NOMO-1 treated with dmso at 0.1 percent for 144 hours (cell line): Measurements from ENCODE around the gene CNTNAP2.
"Not testable (repeated sequence)": the region's sequence is repeated elsewhere in the genome, so short reads cannot be mapped to it uniquely, and the experiment has no call there.

Experiments used
- DNase-seq: peaks from one replicate; lab custom pipeline; 2025; ENCODE audit not compliant: unreplicated experiment; lab: John Stamatoyannopoulos, UW

CNTNAP2 gene

GRCh38 chr7:146146831-146147486 is 30.4 kb downstream of the CNTNAP2 start:
- DNase-seq = no peak

- DNase-seq = no peak
Observed at GRCh38 chr7:146150153-146150552, 33.6 kb downstream of the CNTNAP2 start.

- DNase-seq = no peak
Observed at GRCh38 chr7:146172112-146172511, 55.5 kb downstream of the CNTNAP2 start.

- DNase-seq = no peak
Observed at GRCh38 chr7:146175716-146176115, 59.1 kb downstream of the CNTNAP2 start.

- DNase-seq = no peak
Observed at GRCh38 chr7:146176860-146177259, 60.3 kb downstream of the CNTNAP2 start.

GRCh38 chr7:146177301-146177700 is 60.7 kb downstream of the CNTNAP2 start:
- DNase-seq = no peak

GRCh38 chr7:146185844-146186243 is 69.2 kb downstream of the CNTNAP2 start:
- DNase-seq = no peak

GRCh38 chr7:146191428-146191827 is 74.8 kb downstream of the CNTNAP2 start:
- not testable (repeated sequence) for DNase-seq

- no peak for DNase-seq
Observed at GRCh38 chr7:146201945-146202344, 85.3 kb downstream of the CNTNAP2 start.

- DNase-seq = no peak
Observed at GRCh38 chr7:146206270-146206669, 89.7 kb downstream of the CNTNAP2 start.

GRCh38 chr7:146208492-146208891 is 91.9 kb downstream of the CNTNAP2 start:
- no peak for DNase-seq

GRCh38 chr7:146214842-146215241 is 98.2 kb downstream of the CNTNAP2 start:
- DNase-seq = no peak

- no peak for DNase-seq
Observed at GRCh38 chr7:146216396-146217041, 99.9 kb downstream of the CNTNAP2 start.

GRCh38 chr7:146223851-146224250 is 107.2 kb downstream of the CNTNAP2 start:
- DNase-seq = no peak

GRCh38 chr7:146232604-146233003 is 116.0 kb downstream of the CNTNAP2 start:
- no peak for DNase-seq

GRCh38 chr7:146235195-146235594 is 118.6 kb downstream of the CNTNAP2 start:
- no peak for DNase-seq

GRCh38 chr7:146242661-146243060 is 126.1 kb downstream of the CNTNAP2 start:
- DNase-seq = no peak

- not testable (repeated sequence) for DNase-seq
Observed at GRCh38 chr7:146247991-146248390, 131.4 kb downstream of the CNTNAP2 start.

- DNase-seq = not testable (repeated sequence)
Observed at GRCh38 chr7:146248744-146249143, 132.1 kb downstream of the CNTNAP2 start.

- DNase-seq = no peak
Observed at GRCh38 chr7:146249272-146249671, 132.7 kb downstream of the CNTNAP2 start.

GRCh38 chr7:146255609-146256008 is 139.0 kb downstream of the CNTNAP2 start:
- DNase-seq = no peak

GRCh38 chr7:146262527-146262926 is 145.9 kb downstream of the CNTNAP2 start:
- no peak for DNase-seq

GRCh38 chr7:146276888-146277287 is 160.3 kb downstream of the CNTNAP2 start:
- DNase-seq = no peak
